BJ (cell line): ENCODE measurements around the gene NAPA. TPM values are rescaled to one million over a fixed set of nuclear protein-coding genes. Genes with fewer than 3 reads are reported as not detected.

Source experiments
- CTCF ChIA-PET: fragments of 350-600 bp; formaldehyde crosslinking; extraction: SDS; loops from one replicate; lab custom pipeline; 2021; ENCODE audit warnings: antibody characterized with exemption, inconsistent platforms; lab: Yijun Ruan, JAX
- POLR2A ChIA-PET: fragments of 300-600 bp; sonication (Branson Sonifier 250); formaldehyde crosslinking; extraction: SDS; loops from one replicate; lab custom pipeline; 2021; ENCODE audit warnings: antibody characterized with exemption; lab: Charles Lee
- DNase-seq: peaks from one replicate; pipeline ENCODE4 v3.0.0-alpha.2; 2011; ENCODE audit warnings: low read depth
- H3K27me3 ChIP-seq: 2 replicates; pipeline ENCODE4 v1.6.0; 2011; ENCODE audit warnings: low read length; ENCODE audit not compliant: control insufficient read depth, insufficient read depth
- H3K36me3 ChIP-seq: 2 replicates; pipeline ENCODE4 v1.5.1; 2011; ENCODE audit warnings: low read length; ENCODE audit not compliant: control insufficient read depth, insufficient read depth
- H3K4me3 ChIP-seq: 2 replicates; pipeline ENCODE4 v1.5.1; 2011; ENCODE audit warnings: low read depth, mild to moderate bottlenecking, control low read depth, low read length
- CTCF ChIP-seq: IDR thresholded peaks from 2 replicates; pipeline ENCODE4 v1.5.1; 2011; ENCODE audit warnings: low read depth, mild to moderate bottlenecking, control low read depth, inconsistent platforms, low read length, moderate library complexity; ENCODE audit not compliant: insufficient read depth
- polyA plus RNA-seq: library from polyadenylated mRNA; depleted of rRNA; stranded (reverse); fragments of >200 nt; gene quantifications from 2 replicates; pipeline ENCODE4 v1.2.3, GENCODE V29; 2011

NAPA gene
- polyA plus RNA-seq, 1 experiment, result 203 TPM

GRCh38 chr19:47537493-47537892, 22.6 kb upstream of the NAPA start:
- H3K4me3 ChIP-seq, result no peak overlapping the region
- no peak for DNase-seq
- H3K36me3 ChIP-seq, result no peaks in the 10 kb centered on the region
- TF ChIP-seq CTCF, result no peak
- ChIA-PET CTCF (interaction anchor here (0.6 to 1.4 kb wide), 5 partner anchors 14 to 161 kb away, joined by 3 to 6 read pairs (median 3); no protein-coding TSS in a partner anchor), POLR2A (no interaction called here)
- H3K27me3 ChIP-seq, result no peaks in the 10 kb centered on the region; the same call in 1 of the 2 replicates

GRCh38 chr19:47534628-47535027, 19.8 kb upstream of the NAPA start:
- no peak for TF ChIP-seq CTCF
- POLR2A ChIA-PET, result no interaction called here
- H3K4me3 ChIP-seq, result no peak overlapping the region
- DNase-seq, result no peak
- CTCF ChIA-PET, result no interaction called here
- H3K36me3 ChIP-seq, result no peaks in the 10 kb centered on the region
- peaks cover 4% of the 10 kb centered on the region for H3K27me3 ChIP-seq

GRCh38 chr19:47531640-47532387, 17.0 kb upstream of the NAPA start:
- CTCF ChIA-PET, result interaction anchor here (0.9 to 1.8 kb wide), 5 partner anchors 9 to 166 kb away, joined by 3 to 8 read pairs (median 4); partner anchors contain the start of gene NAPA

GRCh38 chr19:47529018-47529742, 14.3 kb upstream of the NAPA start:
- H3K27me3 ChIP-seq, result peaks cover 4% of the 10 kb centered on the region
- DNase-seq, result no peak
- POLR2A ChIA-PET, result no interaction called here
- CTCF ChIA-PET, result interaction anchor here (0.8 to 1.5 kb wide), 4 partner anchors 11 to 93 kb away, joined by 3 to 6 read pairs (median 4); partner anchors contain the start of gene NAPA
- no peak for TF ChIP-seq CTCF
- H3K4me3 ChIP-seq, result no peak overlapping the region
- H3K36me3 ChIP-seq, result no peaks in the 10 kb centered on the region

More at GRCh38 chr19:47531640-47532387, 17.0 kb upstream of the NAPA start:
- no peaks in the 10 kb centered on the region for H3K36me3 ChIP-seq
- POLR2A ChIA-PET, result no interaction called here
- no peak for DNase-seq
- H3K27me3 ChIP-seq, result peaks cover 4% of the 10 kb centered on the region
- no peak for TF ChIP-seq CTCF
- H3K4me3 ChIP-seq, result no peak overlapping the region

- no peak for TF ChIP-seq CTCF
- DNase-seq, result no peak
- H3K4me3 ChIP-seq, result no peak overlapping the region
- no peaks in the 10 kb centered on the region for H3K36me3 ChIP-seq
- ChIA-PET POLR2A (no interaction called here), CTCF (no interaction called here)
- peaks cover 6% of the 10 kb centered on the region for H3K27me3 ChIP-seq
Measured at GRCh38 chr19:47526798-47527197, 11.9 kb upstream of the NAPA start.
